Loucy (cell line): ENCODE measurements around the gene MRPL45.

Source experiments
- H2AFZ ChIP-seq: fragments of 200-600 bp; sonication (generic); 2 replicates; pipeline ENCODE4 v1.6.0; 2016; ENCODE audit warnings: antibody characterized with exemption, mild to moderate bottlenecking, low read length, moderate library complexity
- H3F3A ChIP-seq: fragments of 200-600 bp; 2 replicates; pipeline ENCODE4 v1.6.0; 2016; ENCODE audit warnings: antibody characterized with exemption, low read depth, mild to moderate bottlenecking
- H3K27me3 ChIP-seq: fragments of 200-600 bp; sonication (generic); 2 replicates; pipeline ENCODE4 v1.6.1; 2014; ENCODE audit warnings: low read length, mild to moderate bottlenecking; ENCODE audit not compliant: insufficient read depth, poor library complexity, severe bottlenecking
- H3K36me3 ChIP-seq: fragments of 200-600 bp; sonication (generic); 2 replicates; pipeline ENCODE4 v1.6.1; 2016; ENCODE audit warnings: low read length; ENCODE audit not compliant: insufficient read depth
- H3K4me1 ChIP-seq: fragments of 200-600 bp; sonication (generic); 2 replicates; pipeline ENCODE4 v1.5.1; 2014; ENCODE audit warnings: low read length, mild to moderate bottlenecking; ENCODE audit not compliant: insufficient read depth, poor library complexity, severe bottlenecking
- H3K4me2 ChIP-seq: fragments of 200-600 bp; sonication (generic); 2 replicates; pipeline ENCODE4 v1.6.0; 2014; ENCODE audit warnings: antibody characterized with exemption, low read length, low read depth, mild to moderate bottlenecking; ENCODE audit not compliant: poor library complexity, severe bottlenecking
- H3K4me3 ChIP-seq: fragments of 200-600 bp; sonication (generic); 2 replicates; pipeline ENCODE4 v1.5.1; 2014; ENCODE audit warnings: low read length, mild to moderate bottlenecking, mixed read lengths; ENCODE audit not compliant: poor library complexity, severe bottlenecking
- H3K79me2 ChIP-seq: fragments of 200-600 bp; sonication (generic); 2 replicates; pipeline ENCODE4 v1.6.1; 2014; ENCODE audit warnings: low read length; ENCODE audit not compliant: insufficient read depth
- H3K9ac ChIP-seq: fragments of 200-600 bp; sonication (generic); 2 replicates; pipeline ENCODE4 v1.6.0; 2014; ENCODE audit warnings: mild to moderate bottlenecking, low read depth, low read length, moderate library complexity; ENCODE audit not compliant: poor library complexity, severe bottlenecking
- H3K9me2 ChIP-seq: fragments of 200-600 bp; sonication (generic); replicated peaks from 2 replicates; pipeline ENCODE4 v1.6.1; 2016; ENCODE audit warnings: low read depth, low read length, mixed read lengths
- H3K9me3 ChIP-seq: fragments of 200-600 bp; sonication (generic); 2 replicates; pipeline ENCODE4 v1.6.1; 2014; ENCODE audit warnings: mild to moderate bottlenecking, antibody characterized with exemption, low read length, low read depth; ENCODE audit not compliant: insufficient read depth
- H4K20me1 ChIP-seq: fragments of 200-600 bp; sonication (generic); 2 replicates; pipeline ENCODE4 v1.6.0; 2014; ENCODE audit warnings: antibody characterized with exemption, low read length, mild to moderate bottlenecking; ENCODE audit not compliant: insufficient read depth, poor library complexity, severe bottlenecking
- EZH2phosphoT487 ChIP-seq: fragments of 200-600 bp; IDR thresholded peaks from 2 replicates; pipeline ENCODE4 v1.6.1; 2018; ENCODE audit warnings: antibody characterized with exemption, mild to moderate bottlenecking, moderate library complexity, borderline replicate concordance
- TF ChIP-seq, protein P1 (sequence below): fragments of 200-600 bp; sonication (generic); conservative IDR thresholded peaks from 2 replicates; pipeline ENCODE4 v1.5.1; 2014; ENCODE audit warnings: mild to moderate bottlenecking, antibody characterized with exemption, low read length

Gene MRPL45

DNA sequence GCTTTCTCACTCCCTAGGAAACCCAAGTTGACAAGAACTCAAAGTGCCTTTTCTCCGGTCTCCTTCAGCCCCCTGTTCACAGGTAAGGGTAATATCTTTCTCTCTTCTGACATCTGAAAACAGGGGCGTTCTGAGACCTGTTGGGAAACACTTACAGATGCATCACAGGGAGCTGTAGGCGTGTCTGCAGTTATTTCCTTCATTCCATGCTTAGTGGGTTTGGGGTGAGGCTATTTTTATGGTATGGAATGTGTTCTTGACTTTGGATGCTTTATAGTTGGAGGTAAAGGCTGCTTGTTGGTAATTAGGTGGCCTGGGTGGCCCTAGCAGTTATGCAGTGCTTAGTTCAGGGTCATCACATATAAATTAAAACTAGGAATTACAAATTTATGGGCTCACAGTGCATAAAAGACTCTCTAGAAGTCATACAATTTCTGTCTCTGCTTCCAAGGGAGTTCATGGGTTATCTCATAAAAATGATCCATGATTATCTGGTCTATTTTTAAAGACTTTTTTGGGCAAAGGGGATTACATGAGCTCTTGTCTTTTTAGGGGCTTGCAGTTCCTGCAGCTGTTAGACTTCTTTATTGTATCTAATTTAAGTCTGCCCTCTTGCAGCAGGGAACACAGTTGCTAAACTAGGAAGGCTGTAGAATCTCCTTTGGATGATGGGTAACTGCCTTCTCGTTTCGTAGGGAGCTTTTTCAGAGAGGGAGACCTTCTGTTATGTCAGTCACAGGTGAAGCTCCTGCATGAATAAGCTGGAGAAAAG is 64.9 kb downstream of the MRPL45 start:
- H2AFZ ChIP-seq = no peak overlapping the region
- no peak overlapping the region for H3K9ac ChIP-seq
- no peak for TF ChIP-seq EZH2phosphoT487
- TF ChIP-seq, protein P1, sequence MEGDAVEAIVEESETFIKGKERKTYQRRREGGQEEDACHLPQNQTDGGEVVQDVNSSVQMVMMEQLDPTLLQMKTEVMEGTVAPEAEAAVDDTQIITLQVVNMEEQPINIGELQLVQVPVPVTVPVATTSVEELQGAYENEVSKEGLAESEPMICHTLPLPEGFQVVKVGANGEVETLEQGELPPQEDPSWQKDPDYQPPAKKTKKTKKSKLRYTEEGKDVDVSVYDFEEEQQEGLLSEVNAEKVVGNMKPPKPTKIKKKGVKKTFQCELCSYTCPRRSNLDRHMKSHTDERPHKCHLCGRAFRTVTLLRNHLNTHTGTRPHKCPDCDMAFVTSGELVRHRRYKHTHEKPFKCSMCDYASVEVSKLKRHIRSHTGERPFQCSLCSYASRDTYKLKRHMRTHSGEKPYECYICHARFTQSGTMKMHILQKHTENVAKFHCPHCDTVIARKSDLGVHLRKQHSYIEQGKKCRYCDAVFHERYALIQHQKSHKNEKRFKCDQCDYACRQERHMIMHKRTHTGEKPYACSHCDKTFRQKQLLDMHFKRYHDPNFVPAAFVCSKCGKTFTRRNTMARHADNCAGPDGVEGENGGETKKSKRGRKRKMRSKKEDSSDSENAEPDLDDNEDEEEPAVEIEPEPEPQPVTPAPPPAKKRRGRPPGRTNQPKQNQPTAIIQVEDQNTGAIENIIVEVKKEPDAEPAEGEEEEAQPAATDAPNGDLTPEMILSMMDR = no peak
- H3K9me2 ChIP-seq = no peaks in the 10 kb centered on the region
- H3K4me3 ChIP-seq = no peak overlapping the region
- H3F3A ChIP-seq = no peaks in the 10 kb centered on the region
- peaks cover 48% of the 10 kb centered on the region; the same call in 1 of the 2 replicates for H3K36me3 ChIP-seq
- peak overlapping the region; percentile 9 for H3K4me2 ChIP-seq
- no peaks in the 10 kb centered on the region for H3K27me3 ChIP-seq
- H3K4me1 ChIP-seq = peaks cover 31% of the 10 kb centered on the region
- H3K9me3 ChIP-seq = no peaks in the 10 kb centered on the region
- peaks cover 7% of the 10 kb centered on the region for H4K20me1 ChIP-seq
- peaks cover 36% of the 10 kb centered on the region for H3K79me2 ChIP-seq

DNA sequence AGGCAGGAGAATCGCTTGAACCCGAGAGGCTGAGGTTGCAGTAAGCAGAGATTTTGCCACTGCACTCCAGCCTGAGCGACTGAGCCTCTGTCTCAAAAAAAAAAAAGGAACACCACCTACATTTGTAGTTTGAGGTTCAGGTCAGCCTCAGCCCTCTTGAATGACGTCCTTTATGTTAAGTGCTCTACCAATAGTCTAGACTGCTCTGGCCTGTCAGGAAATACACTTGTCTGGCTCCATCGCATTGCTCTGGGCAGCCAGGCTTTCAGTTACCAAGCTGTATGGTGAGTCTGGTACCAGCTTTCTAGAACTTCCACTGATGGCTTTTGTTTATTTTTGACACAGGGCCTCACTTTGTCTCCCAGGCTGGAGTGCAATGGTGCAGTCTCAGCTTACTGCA is 66.0 kb downstream of the MRPL45 start:
- no peak overlapping the region for H2AFZ ChIP-seq
- no peak overlapping the region for H3K9ac ChIP-seq
- peaks cover 19% of the 10 kb centered on the region for H3K4me1 ChIP-seq
- H3F3A ChIP-seq = no peaks in the 10 kb centered on the region
- no peaks in the 10 kb centered on the region for H3K9me3 ChIP-seq
- H4K20me1 ChIP-seq = peaks cover 7% of the 10 kb centered on the region
- H3K79me2 ChIP-seq = peaks cover 25% of the 10 kb centered on the region
- H3K27me3 ChIP-seq = no peaks in the 10 kb centered on the region
- H3K36me3 ChIP-seq = peaks cover 54% of the 10 kb centered on the region; the same call in 1 of the 2 replicates
- no peaks in the 10 kb centered on the region for H3K9me2 ChIP-seq
- H3K4me3 ChIP-seq = no peak overlapping the region
- no peak overlapping the region for H3K4me2 ChIP-seq
- TF ChIP-seq, protein P1 = no peak
- TF ChIP-seq EZH2phosphoT487 = no peak

DNA sequence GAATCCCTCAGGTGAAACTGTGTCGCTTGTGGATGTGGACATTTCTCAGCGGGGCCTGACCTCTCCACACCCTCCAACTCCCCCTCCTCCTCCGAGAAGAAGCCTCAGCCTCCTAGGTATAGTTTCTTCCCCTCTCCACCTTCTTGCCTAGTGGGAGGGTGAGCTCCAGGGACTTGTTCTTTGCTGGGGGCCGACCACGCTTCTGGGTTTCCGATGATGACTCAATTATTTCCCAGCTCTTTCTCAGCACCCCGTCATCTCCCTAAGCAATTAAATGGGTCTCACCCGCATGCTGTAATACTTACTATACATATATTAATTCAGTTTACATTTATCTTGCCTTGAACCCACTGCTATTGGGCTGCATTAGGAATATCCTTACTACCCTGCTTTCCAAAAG is 67.8 kb downstream of the MRPL45 start:
- no peaks in the 10 kb centered on the region for H3K27me3 ChIP-seq
- no peak overlapping the region for H3K4me2 ChIP-seq
- H3F3A ChIP-seq = no peaks in the 10 kb centered on the region
- H3K36me3 ChIP-seq = peaks cover 70% of the 10 kb centered on the region; the same call in 1 of the 2 replicates
- H3K9me3 ChIP-seq = no peaks in the 10 kb centered on the region
- no peak overlapping the region for H3K4me3 ChIP-seq
- H4K20me1 ChIP-seq = no peaks in the 10 kb centered on the region
- H3K9me2 ChIP-seq = no peaks in the 10 kb centered on the region
- H3K9ac ChIP-seq = no peak overlapping the region
- H3K4me1 ChIP-seq = peaks cover 8% of the 10 kb centered on the region
- H2AFZ ChIP-seq = no peak overlapping the region
- TF ChIP-seq, protein P1 = no peak
- no peak for TF ChIP-seq EZH2phosphoT487
- peaks cover 11% of the 10 kb centered on the region; the same call in 1 of the 2 replicates for H3K79me2 ChIP-seq
